GM23338 (cell line): ENCODE results near the gene FANCC.

Source experiments
- CTCF ChIP-seq, 2 experiments: fragments of 200-600 bp in 1 of 2; sonication (generic) in 1 of 2; conservative IDR thresholded peaks; 2 replicates each; pipeline versions ENCODE4 v1.5.1 to v1.6.1; 2016 to 2017; ENCODE audit warnings: antibody characterized with exemption in 2 of 2, low read depth in 2 of 2, mild to moderate bottlenecking in 2 of 2, moderate library complexity in 1 of 2
- EZH2 ChIP-seq: fragments of 200-600 bp; sonication (generic); IDR thresholded peaks from one replicate; pipeline ENCODE4 v1.8.0; 2017; ENCODE audit warnings: antibody characterized with exemption, mild to moderate bottlenecking, low read depth; ENCODE audit not compliant: unreplicated experiment
- EZH2phosphoT487 ChIP-seq: fragments of 200-600 bp; sonication (generic); IDR thresholded peaks from one replicate; pipeline ENCODE4 v1.8.1; 2018; ENCODE audit warnings: antibody characterized with exemption; ENCODE audit not compliant: unreplicated experiment
- JUNB ChIP-seq: IDR thresholded peaks from one replicate; pipeline ENCODE4 v1.6.1; 2016; ENCODE audit warnings: antibody characterized with exemption; ENCODE audit not compliant: unreplicated experiment
- NANOG ChIP-seq: IDR thresholded peaks from 2 replicates; pipeline ENCODE4 v1.6.1; 2016; ENCODE audit warnings: antibody characterized with exemption, borderline replicate concordance
- POLR2AphosphoS5 ChIP-seq: IDR thresholded peaks from 2 replicates; pipeline ENCODE4 v1.6.1; 2016; ENCODE audit warnings: antibody characterized with exemption, low read depth
- STAT1 ChIP-seq: IDR thresholded peaks from one replicate; pipeline ENCODE4 v1.6.1; 2016; ENCODE audit warnings: antibody characterized with exemption; ENCODE audit not compliant: unreplicated experiment
- TF ChIP-seq, protein P1 (sequence below): IDR thresholded peaks from one replicate; pipeline ENCODE4 v1.6.1; 2018; ENCODE audit warnings: antibody characterized with exemption; ENCODE audit not compliant: unreplicated experiment

GRCh38 chr9:95273369-95274022 lies 44.0 kb downstream of the FANCC start:
- TF ChIP-seq JUNB (no peak), NANOG (no peak), CTCF (conservative IDR thresholded peaks at IDR 0.05; ENCODE audit: low read depth in 2 of 2) (no peak), POLR2AphosphoS5 (no peak), EZH2 (no peak), STAT1 (no peak), EZH2phosphoT487 (no peak)
- TF ChIP-seq, protein P1, sequence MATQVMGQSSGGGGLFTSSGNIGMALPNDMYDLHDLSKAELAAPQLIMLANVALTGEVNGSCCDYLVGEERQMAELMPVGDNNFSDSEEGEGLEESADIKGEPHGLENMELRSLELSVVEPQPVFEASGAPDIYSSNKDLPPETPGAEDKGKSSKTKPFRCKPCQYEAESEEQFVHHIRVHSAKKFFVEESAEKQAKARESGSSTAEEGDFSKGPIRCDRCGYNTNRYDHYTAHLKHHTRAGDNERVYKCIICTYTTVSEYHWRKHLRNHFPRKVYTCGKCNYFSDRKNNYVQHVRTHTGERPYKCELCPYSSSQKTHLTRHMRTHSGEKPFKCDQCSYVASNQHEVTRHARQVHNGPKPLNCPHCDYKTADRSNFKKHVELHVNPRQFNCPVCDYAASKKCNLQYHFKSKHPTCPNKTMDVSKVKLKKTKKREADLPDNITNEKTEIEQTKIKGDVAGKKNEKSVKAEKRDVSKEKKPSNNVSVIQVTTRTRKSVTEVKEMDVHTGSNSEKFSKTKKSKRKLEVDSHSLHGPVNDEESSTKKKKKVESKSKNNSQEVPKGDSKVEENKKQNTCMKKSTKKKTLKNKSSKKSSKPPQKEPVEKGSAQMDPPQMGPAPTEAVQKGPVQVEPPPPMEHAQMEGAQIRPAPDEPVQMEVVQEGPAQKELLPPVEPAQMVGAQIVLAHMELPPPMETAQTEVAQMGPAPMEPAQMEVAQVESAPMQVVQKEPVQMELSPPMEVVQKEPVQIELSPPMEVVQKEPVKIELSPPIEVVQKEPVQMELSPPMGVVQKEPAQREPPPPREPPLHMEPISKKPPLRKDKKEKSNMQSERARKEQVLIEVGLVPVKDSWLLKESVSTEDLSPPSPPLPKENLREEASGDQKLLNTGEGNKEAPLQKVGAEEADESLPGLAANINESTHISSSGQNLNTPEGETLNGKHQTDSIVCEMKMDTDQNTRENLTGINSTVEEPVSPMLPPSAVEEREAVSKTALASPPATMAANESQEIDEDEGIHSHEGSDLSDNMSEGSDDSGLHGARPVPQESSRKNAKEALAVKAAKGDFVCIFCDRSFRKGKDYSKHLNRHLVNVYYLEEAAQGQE = no peak
